Activated CD4-positive, alpha-beta T cell treated with anti-CD3 and anti-CD28 coated beads for 24 hours (primary cell): ENCODE measurements around the gene FLNA.
"Not testable (repeated sequence)": the region's sequence is repeated elsewhere in the genome, so short reads cannot be mapped to it uniquely, and the experiment has no call there.

Experiments used
- DNase-seq, 2 donors: peaks; one replicate each; pipeline ENCODE4 v3.0.0-alpha.2; 2020; ENCODE audit warnings: low read depth in 2 of 2

The FLNA gene

GRCh38 chrX:154399527-154400368 lies 25.3 kb upstream of the FLNA start:
- no peak for DNase-seq

GRCh38 chrX:154398668-154399526 lies 24.5 kb upstream of the FLNA start:
- peak; percentile 67 to 71 for DNase-seq

- DNase-seq: peak; percentile 77 to 80
Measured at GRCh38 chrX:154397888-154398667, 23.6 kb upstream of the FLNA start, which contains the start of gene RPL10. RPL10 (plus strand) TSS chrX:154398377; CDS start chrX:154398520, 143 bp downstream.

GRCh38 chrX:154396973-154397887 lies 22.8 kb upstream of the FLNA start:
- DNase-seq: peak in 1 of 2 donors; percentile 47

- DNase-seq: not testable (repeated sequence)
Measured at GRCh38 chrX:154396363-154396762, 21.9 kb upstream of the FLNA start.

- not testable (repeated sequence) for DNase-seq
Measured at GRCh38 chrX:154389812-154390747, 15.6 kb upstream of the FLNA start.

GRCh38 chrX:154388649-154389048 lies 14.2 kb upstream of the FLNA start:
- not testable (repeated sequence) for DNase-seq

- DNase-seq: not testable (repeated sequence)
Measured at GRCh38 chrX:154388094-154388493, 13.7 kb upstream of the FLNA start.

GRCh38 chrX:154384284-154384892 lies 10.0 kb upstream of the FLNA start:
- no peak for DNase-seq

GRCh38 chrX:154383359-154384283 lies 9.2 kb upstream of the FLNA start:
- no peak for DNase-seq

- no peak for DNase-seq
Measured at GRCh38 chrX:154382483-154383069, 8.1 kb upstream of the FLNA start.

- DNase-seq: no peak
Measured at GRCh38 chrX:154381271-154381670, 6.8 kb upstream of the FLNA start.

GRCh38 chrX:154380787-154381186 lies 6.4 kb upstream of the FLNA start:
- DNase-seq: no peak

GRCh38 chrX:154380153-154380552 lies 5.7 kb upstream of the FLNA start:
- DNase-seq: no peak

GRCh38 chrX:154379569-154379951 lies 5.1 kb upstream of the FLNA start:
- DNase-seq: no peak

GRCh38 chrX:154378799-154379568 lies 4.5 kb upstream of the FLNA start, which contains the start of gene EMD:
EMD (plus strand) TSS chrX:154379295; CDS start chrX:154379485, 190 bp downstream.
- peak; percentile 90 for DNase-seq
